Muscle layer of colon (tissue), 2 donors: ENCODE results near the gene HTRA1.

Experiments used
- H3K27ac ChIP-seq: one replicate; pipeline ENCODE4 v1.7.0; 2013; ENCODE audit warnings: low read depth, mild to moderate bottlenecking, low read length, moderate library complexity
- H3K27me3 ChIP-seq, 2 donors: one replicate each; pipeline ENCODE4 v1.7.0; 2013; ENCODE audit warnings: low read length in 2 of 2, mild to moderate bottlenecking in 2 of 2; ENCODE audit not compliant: insufficient read depth in 2 of 2, control insufficient read depth in 1 of 2
- H3K36me3 ChIP-seq: one replicate; pipeline ENCODE4 v1.7.0; 2013; ENCODE audit warnings: mild to moderate bottlenecking, low read length; ENCODE audit not compliant: insufficient read depth
- H3K4me1 ChIP-seq: one replicate; pipeline ENCODE4 v1.7.0; 2013; ENCODE audit warnings: mild to moderate bottlenecking, low read length; ENCODE audit not compliant: insufficient read depth
- H3K4me3 ChIP-seq, 2 donors: one replicate each; pipeline ENCODE4 v1.7.0; 2013; ENCODE audit warnings: low read length in 2 of 2, low read depth in 1 of 2, mild to moderate bottlenecking in 1 of 2, moderate library complexity in 1 of 2
- H3K9ac ChIP-seq: one replicate; pipeline ENCODE4 v1.7.0; 2013; ENCODE audit warnings: low read length
- H3K9me3 ChIP-seq: one replicate; pipeline ENCODE4 v1.7.0; 2013; ENCODE audit warnings: mild to moderate bottlenecking, low read length
- donor health status: abdominal sarcoma.
- donor health status: Adenocarcinoma of cecum.

The HTRA1 gene

DNA sequence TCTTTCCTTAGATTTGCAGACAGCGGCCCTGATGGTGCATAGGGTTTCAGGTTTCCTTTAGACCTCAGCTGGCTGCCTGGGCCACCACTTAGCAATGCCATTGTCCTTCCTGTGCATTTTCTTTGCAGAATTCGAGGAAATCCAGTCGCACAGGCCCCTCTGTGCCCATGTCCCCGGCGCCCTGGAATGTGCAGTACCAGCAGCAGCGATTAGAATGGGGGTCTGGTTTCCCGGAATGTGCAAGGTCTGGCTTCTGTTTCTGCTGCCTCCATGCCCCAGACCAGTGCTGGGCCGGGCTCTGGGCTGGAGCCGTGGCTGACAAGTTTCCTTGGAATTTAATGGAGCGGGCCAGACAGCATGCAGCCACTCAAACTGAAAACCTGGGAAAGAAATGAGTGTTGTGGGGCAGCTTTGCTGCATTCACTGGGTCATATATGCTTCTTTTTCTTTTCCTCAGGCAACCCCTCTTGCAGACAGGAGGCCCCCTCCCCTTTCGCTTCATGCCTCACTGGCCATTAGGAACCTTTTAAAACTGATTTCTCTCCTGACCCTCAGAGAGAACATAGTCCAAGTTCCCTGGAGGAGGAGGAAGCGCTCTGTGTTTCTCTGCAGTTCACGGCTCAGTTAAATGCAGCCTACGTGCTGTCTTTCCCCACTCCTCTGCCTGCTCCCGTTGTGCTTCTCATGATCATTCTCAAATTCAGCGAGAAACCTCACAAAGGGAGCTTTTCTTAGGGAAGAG is 14.4 kb downstream of the HTRA1 start:
- Histone ChIP-seq H3K27ac (peak overlapping the region; percentile 74), H3K4me1 (peaks cover 41% of the 10 kb centered on the region)

DNA sequence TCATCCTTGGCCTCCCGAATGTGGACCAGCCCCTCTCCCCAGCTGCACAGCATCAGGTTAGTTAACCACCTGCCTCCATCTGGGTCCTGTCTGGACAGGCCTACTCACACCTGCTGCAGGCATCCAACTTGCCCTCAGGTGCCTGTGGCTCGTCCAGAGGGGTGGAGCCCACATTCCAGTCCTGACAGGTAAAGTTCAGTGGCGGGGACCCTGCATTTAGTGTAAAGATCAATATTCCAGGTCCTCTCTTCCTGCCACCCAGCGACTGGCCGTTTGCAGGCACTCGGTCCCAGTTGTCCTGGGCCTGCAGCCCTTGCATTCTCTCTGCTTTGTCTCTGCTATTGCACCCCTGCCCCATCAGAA is 15.0 kb downstream of the HTRA1 start:
- peaks cover 41% of the 10 kb centered on the region for H3K4me1 ChIP-seq
- H3K36me3 ChIP-seq = no peaks in the 10 kb centered on the region
- H3K27ac ChIP-seq = peak overlapping the region; percentile 48
- H3K4me3 ChIP-seq = no peak overlapping the region
- no peak overlapping the region for H3K9ac ChIP-seq
- no peaks in the 10 kb centered on the region for H3K27me3 ChIP-seq
- no peaks in the 10 kb centered on the region for H3K9me3 ChIP-seq

More for the DNA sequence above, 14.4 kb downstream of the HTRA1 start:
- Histone ChIP-seq H3K36me3 (no peaks in the 10 kb centered on the region), H3K9ac (no peak overlapping the region), H3K27me3 (no peaks in the 10 kb centered on the region), H3K4me3 (no peak overlapping the region), H3K9me3 (no peaks in the 10 kb centered on the region)

DNA sequence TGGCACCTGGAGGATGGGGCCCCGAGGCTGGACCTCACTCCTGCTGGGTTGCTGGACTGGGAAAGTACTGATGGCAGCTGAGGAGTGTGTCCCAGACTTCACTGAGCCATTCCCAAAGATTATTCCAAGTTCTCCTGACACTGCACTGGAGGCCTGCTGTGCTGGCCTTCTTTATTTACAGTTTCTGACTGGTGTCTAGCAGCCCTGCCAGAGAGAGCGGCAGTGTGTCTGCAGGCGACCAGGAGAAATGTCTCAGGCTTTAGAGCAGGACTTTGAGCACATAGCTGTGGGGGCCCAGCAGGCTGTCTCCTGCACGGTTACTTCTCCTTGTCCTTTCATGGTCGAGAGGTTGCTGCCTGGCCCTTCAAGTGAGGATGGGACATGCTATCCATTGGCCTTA is 16.1 kb downstream of the HTRA1 start:
- Histone ChIP-seq H3K27me3 (no peaks in the 10 kb centered on the region), H3K4me3 (no peak overlapping the region), H3K36me3 (no peaks in the 10 kb centered on the region), H3K4me1 (peaks cover 41% of the 10 kb centered on the region), H3K9ac (no peak overlapping the region), H3K27ac (no peak overlapping the region), H3K9me3 (no peaks in the 10 kb centered on the region)

DNA sequence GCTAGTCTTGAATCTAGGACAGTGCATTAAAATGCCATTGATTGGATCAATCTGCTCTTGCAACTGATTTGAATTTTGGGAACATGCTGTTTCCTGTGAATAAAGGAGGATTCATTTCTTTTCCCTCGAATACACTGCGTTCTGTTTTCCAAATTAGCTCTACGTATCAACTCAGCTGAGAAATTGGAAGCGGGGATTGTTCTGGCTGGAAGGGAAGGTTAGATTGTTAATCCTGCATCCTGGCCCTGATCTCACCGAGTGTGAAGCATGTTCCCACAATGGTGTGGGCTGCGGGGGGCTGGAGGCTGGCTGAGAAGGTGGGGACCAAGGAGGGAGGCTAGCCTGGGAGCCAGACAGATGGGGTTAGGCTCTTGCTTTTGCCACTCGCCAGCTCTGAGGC is 17.6 kb downstream of the HTRA1 start:
- no peaks in the 10 kb centered on the region for H3K36me3 ChIP-seq
- peaks cover 48% of the 10 kb centered on the region for H3K4me1 ChIP-seq
- H3K27me3 ChIP-seq = no peaks in the 10 kb centered on the region
- H3K9ac ChIP-seq = no peak overlapping the region
- H3K4me3 ChIP-seq = no peak overlapping the region
- no peak overlapping the region for H3K27ac ChIP-seq
- no peaks in the 10 kb centered on the region for H3K9me3 ChIP-seq

GRCh38 chr10:122480146-122480833 is 18.9 kb downstream of the HTRA1 start:
- Histone ChIP-seq H3K27ac (no peak overlapping the region), H3K4me1 (peaks cover 48% of the 10 kb centered on the region), H3K27me3 (no peaks in the 10 kb centered on the region), H3K9me3 (no peaks in the 10 kb centered on the region), H3K9ac (no peak overlapping the region), H3K36me3 (no peaks in the 10 kb centered on the region), H3K4me3 (no peak overlapping the region)

GRCh38 chr10:122481296-122482056 is 20.1 kb downstream of the HTRA1 start:
- Histone ChIP-seq H3K27ac (no peak overlapping the region), H3K9me3 (no peaks in the 10 kb centered on the region), H3K36me3 (no peaks in the 10 kb centered on the region), H3K9ac (no peak overlapping the region), H3K4me3 (no peak overlapping the region), H3K27me3 (no peaks in the 10 kb centered on the region), H3K4me1 (peaks cover 48% of the 10 kb centered on the region)

DNA sequence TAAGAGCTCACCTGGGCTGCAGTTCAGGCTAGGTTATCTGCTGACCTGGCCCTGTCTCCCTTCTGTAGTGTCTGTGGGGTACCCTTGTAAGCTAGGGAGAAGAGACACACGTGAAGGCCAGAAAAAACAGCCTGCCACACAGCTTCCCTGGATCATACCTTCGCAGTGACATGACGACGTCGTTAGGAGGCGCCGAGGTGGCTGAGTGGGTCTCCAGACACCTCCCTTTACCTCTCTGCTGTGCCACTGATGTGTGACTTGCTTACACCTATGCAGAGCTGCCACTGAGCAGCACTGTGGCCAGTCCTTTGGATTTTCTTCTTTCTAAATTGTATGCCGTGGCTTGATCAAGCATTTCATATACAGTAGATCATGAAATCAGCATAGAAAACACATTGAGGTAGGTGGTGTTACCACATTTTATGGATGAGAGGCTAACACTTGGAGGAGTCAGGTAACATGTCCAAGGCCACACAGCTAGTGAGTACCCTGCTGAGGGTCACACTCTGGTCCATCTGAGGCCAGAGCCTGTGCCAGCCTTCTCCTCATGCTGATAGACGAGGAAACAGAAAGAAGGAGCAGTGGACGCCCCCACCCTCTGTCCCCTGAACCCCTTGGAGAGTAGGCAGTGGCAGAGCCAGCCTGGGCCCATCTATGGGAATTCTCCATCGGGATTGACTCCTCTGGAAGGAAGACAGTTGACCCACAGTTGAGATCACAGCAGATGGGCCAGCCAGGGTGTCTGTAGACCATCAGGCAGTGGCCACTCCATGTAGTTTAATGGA is 23.1 kb downstream of the HTRA1 start:
- no peaks in the 10 kb centered on the region for H3K9me3 ChIP-seq
- H3K27ac ChIP-seq = peak overlapping the region; percentile 4
- H3K9ac ChIP-seq = no peak overlapping the region
- no peaks in the 10 kb centered on the region for H3K36me3 ChIP-seq
- H3K4me3 ChIP-seq = no peak overlapping the region
- H3K27me3 ChIP-seq = no peaks in the 10 kb centered on the region
- peaks cover 57% of the 10 kb centered on the region for H3K4me1 ChIP-seq

DNA sequence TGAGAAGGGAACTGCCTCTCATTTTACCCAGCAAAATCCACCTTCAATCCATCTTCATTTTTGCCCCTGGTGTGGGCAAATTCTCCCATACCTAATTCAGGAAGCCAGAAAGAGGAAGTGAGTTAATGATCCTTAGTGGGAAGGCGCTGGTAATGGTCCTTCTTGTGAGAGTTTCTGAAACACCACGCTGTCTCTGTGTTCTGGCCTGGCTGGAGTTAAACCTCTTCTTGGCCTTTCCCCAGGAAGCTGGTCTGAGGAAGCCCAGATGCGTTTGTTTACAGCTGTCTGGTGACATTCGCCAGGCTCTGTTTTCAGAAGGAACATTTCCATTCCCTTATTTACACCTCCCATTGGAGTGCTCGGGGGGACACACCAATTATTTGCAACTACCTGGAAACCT is 24.3 kb downstream of the HTRA1 start:
- H3K4me1 ChIP-seq = peaks cover 60% of the 10 kb centered on the region
- no peak overlapping the region for H3K9ac ChIP-seq
- H3K36me3 ChIP-seq = no peaks in the 10 kb centered on the region
- H3K4me3 ChIP-seq = peak overlapping the region in 1 of 2 donors; percentile 30
- no peaks in the 10 kb centered on the region for H3K27me3 ChIP-seq
- peak overlapping the region; percentile 77 for H3K27ac ChIP-seq
- H3K9me3 ChIP-seq = no peaks in the 10 kb centered on the region

GRCh38 chr10:122486406-122487080 is 25.2 kb downstream of the HTRA1 start:
- Histone ChIP-seq H3K4me3 (no peak overlapping the region), H3K4me1 (peaks cover 69% of the 10 kb centered on the region), H3K27me3 (no peaks in the 10 kb centered on the region), H3K36me3 (no peaks in the 10 kb centered on the region), H3K9ac (no peak overlapping the region), H3K27ac (peak overlapping the region; percentile 77), H3K9me3 (no peaks in the 10 kb centered on the region)

- Histone ChIP-seq H3K9me3 (no peaks in the 10 kb centered on the region), H3K27ac (peak overlapping the region; percentile 62), H3K4me3 (no peak overlapping the region), H3K4me1 (peaks cover 76% of the 10 kb centered on the region), H3K27me3 (no peaks in the 10 kb centered on the region), H3K36me3 (no peaks in the 10 kb centered on the region), H3K9ac (no peak overlapping the region)
Observed at GRCh38 chr10:122487174-122487765, 25.9 kb downstream of the HTRA1 start.
